GM12873 (cell line): ENCODE data around the gene ADCY2.

ENCODE experiments used
- TF ChIP-seq, protein P1 (sequence below): IDR thresholded peaks from 2 replicates; pipeline ENCODE4 v1.5.1; 2012; ENCODE audit warnings: low read depth, mild to moderate bottlenecking, moderate library complexity, low read length, control low read depth; ENCODE audit not compliant: insufficient read depth; ENCODE audit errors: missing control alignments

ADCY2 gene

DNA sequence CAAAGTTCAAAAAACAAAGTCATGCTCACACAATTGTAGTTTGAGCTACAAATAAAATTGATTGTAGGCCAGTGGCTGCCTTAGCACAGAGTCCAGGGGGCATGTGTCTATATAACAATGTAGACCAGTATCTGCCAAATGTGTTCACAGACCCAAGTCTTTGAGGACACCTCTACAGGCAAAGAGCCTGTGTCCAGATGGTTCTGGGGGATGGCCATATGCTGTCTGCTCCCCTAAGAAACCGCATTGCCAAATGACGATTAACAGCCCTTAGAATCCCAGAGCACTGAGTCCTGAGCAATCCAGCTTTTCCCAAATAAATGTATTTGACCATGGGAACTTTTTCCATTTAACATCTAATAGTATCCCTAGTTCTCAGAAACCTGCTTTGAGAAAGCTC is 169.6 kb downstream of the ADCY2 start:
- TF ChIP-seq, protein P1, sequence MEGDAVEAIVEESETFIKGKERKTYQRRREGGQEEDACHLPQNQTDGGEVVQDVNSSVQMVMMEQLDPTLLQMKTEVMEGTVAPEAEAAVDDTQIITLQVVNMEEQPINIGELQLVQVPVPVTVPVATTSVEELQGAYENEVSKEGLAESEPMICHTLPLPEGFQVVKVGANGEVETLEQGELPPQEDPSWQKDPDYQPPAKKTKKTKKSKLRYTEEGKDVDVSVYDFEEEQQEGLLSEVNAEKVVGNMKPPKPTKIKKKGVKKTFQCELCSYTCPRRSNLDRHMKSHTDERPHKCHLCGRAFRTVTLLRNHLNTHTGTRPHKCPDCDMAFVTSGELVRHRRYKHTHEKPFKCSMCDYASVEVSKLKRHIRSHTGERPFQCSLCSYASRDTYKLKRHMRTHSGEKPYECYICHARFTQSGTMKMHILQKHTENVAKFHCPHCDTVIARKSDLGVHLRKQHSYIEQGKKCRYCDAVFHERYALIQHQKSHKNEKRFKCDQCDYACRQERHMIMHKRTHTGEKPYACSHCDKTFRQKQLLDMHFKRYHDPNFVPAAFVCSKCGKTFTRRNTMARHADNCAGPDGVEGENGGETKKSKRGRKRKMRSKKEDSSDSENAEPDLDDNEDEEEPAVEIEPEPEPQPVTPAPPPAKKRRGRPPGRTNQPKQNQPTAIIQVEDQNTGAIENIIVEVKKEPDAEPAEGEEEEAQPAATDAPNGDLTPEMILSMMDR: no peak

DNA sequence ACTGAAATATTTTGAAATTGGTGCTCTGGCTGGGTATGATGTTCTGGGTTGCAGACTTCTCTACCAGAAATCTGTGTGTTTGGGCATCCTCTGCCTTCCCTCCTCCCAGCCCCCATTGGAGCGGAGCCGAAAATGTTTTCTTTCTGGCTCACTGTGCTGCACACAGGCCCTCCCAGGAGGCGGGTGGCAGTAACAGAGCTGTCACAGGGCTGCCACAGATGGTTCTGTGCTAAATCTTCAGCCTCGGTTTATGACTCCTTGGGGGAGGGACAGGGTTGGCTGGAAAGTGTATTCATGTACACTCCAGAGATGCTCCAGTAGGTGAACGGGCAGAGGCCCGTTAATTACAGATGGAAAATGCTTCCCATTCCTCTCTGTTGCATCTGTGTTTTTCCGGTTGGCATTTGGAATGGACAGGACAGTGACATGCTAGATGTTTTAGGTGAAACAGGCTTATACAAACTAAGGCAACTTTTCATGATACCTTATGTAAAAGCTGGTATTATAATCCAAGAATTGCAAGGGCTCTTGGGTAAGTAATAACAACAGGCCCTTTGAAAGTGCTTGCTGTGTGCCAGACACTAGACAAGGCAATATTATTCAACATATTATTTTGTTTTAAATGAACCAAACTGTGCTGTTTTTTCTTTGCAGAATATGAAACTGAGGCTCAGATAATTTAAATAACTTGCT is 180.2 kb downstream of the ADCY2 start:
- TF ChIP-seq, protein P1: no peak

DNA sequence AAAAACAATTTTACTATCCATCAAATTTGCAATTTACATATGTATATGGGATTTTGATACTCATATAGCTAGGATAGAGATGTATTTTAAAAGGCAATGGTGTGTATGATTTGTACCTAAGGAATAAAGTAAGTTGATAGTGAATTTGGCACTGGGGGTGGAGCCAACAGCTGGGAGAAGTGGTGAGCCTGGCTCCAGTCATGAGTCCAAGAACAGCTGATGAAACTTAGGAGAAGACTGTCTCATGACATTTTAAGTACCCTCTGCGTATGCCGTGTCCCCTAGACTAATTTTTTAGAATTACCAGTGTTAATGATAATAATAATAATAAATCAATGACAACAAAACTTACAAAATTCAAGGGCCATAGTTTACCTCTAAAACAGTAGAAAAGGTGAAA is 181.4 kb downstream of the ADCY2 start:
- TF ChIP-seq, protein P1: no peak

DNA sequence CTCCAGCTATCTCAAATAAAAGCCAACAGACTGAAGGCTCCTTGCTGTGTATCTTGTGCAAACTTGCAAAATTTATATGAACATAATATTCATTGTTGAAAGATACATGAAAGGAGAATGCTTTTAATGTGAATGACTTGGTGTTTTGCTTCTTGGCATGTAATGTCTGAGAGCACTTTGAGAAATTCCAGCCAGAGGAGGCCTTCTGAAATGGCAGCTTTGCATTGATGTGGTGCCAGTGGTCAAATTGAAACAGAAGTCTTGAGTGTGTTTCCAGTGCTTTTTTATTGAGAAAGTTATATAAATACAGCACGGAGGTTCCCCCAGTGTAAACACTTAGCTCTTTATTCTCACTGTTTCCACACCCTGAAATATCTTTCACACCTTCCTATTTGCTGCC is 182.1 kb downstream of the ADCY2 start:
- TF ChIP-seq, protein P1: no peak

DNA sequence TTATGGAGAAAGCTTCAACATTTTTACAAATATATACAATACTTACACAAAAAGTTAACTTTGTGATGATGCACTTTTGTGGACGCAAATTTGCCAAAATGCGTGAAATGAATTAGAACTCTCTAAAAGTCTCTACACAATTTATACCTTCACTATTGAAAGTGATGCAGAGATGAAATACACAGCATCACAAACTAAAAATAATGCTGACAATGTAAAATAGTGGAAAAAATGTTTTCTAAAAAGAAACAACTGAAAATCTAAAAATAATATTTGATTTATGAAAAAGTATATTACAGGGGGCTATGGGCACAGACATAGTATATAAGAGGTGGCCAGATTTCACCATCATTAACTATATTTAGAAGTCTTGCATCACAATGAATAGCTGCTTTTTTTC is 188.8 kb downstream of the ADCY2 start:
- TF ChIP-seq, protein P1: no peak

DNA sequence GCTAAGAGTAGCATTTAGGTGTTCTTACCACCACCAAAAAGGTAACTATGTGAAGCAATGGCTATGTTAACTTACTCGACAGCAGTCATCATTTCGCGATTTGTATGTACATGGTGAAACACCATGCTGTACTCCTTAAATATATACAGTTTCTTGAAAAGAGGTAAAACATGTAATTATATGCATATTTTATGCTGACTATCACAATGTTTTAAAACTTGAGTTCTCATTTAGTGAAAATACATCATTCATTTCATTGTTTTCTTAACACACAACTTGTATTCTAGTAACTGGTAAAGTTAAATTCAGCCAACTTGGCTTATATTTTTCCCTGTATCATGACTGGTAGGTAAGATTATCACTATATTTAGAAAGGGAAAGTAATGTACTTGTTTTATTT is 189.9 kb downstream of the ADCY2 start:
- TF ChIP-seq, protein P1: no peak

DNA sequence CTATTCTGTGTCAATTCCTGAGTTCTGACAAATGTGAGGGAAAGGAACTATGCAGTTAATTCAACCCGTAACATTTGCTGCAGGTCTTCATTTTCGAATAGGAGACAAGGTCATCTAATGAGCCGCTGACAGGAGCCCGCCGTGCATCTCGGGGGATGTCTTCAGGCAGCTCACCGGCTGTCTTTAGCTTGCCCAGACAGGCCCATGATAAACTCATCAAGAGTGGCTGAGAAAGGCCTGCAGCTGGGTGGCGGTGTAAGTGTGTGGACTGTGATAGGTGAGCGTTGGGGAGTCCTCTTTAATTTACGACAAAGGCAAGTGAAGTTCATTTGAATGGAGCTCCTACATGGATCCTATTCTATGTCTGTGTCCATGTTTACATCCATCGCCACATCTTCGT is 190.5 kb downstream of the ADCY2 start:
- TF ChIP-seq, protein P1: no peak
